WTC11 (cell line): ENCODE results near the gene CHL1. TPM values are rescaled to one million over a fixed set of nuclear protein-coding genes. Genes with fewer than 3 reads are reported as not detected.

Experiments used
- ATAC-seq: fragments of 200-7000 bp; cut with Tn5 transposase; 2 replicates; pipeline ENCODE4 v1.10.0; 2021; ENCODE audit warnings: mild to moderate bottlenecking, moderate library complexity
- CTCF ChIA-PET: fragments of 300-600 bp; sonication (Branson Sonifier 250); formaldehyde crosslinking; loops from one replicate; lab custom pipeline; 2021; ENCODE audit warnings: antibody characterized with exemption; lab: Charles Lee
- POLR2A ChIA-PET: fragments of 350-600 bp; sonication (Branson Sonifier 250); formaldehyde crosslinking; loops from one replicate; lab custom pipeline; 2021; ENCODE audit warnings: antibody characterized with exemption; lab: Charles Lee
- DNase-seq: peaks from one replicate; pipeline ENCODE4 v3.0.0; 2021; ENCODE audit warnings: low spot score
- H3K27ac Mint-ChIP-seq: 2 replicates; pipeline ENCODE4 v1.8.0; 2021; ENCODE audit warnings: mixed read lengths
- H3K27me3 Mint-ChIP-seq: 2 replicates; pipeline ENCODE4 v1.8.0; 2021; ENCODE audit warnings: low read depth, mild to moderate bottlenecking, moderate library complexity, mixed read lengths
- H3K36me3 Mint-ChIP-seq: 2 replicates; pipeline ENCODE4 v1.8.0; 2021; ENCODE audit warnings: mixed read lengths
- H3K4me1 Mint-ChIP-seq: 2 replicates; pipeline ENCODE4 v1.8.0; 2022; ENCODE audit warnings: mixed read lengths
- H3K4me3 Mint-ChIP-seq: 2 replicates; pipeline ENCODE4 v1.8.0; 2021; ENCODE audit warnings: mild to moderate bottlenecking, moderate library complexity, mixed read lengths
- H3K9me3 Mint-ChIP-seq: 2 replicates; pipeline ENCODE4 v1.8.0; 2021; ENCODE audit warnings: mixed read lengths
- ATF1 ChIP-seq: sonication (generic); formaldehyde crosslinking; IDR thresholded peaks from 2 replicates; pipeline ENCODE4 v1.8.1; 2023; ENCODE audit warnings: mild to moderate bottlenecking, moderate library complexity, missing genetic modification reagents
- CDX4 ChIP-seq: fragments of 250-450 bp; sonication (Bioruptor Pico); IDR thresholded peaks from 2 replicates; pipeline ENCODE4 v1.9.0; 2021; ENCODE audit warnings: moderate library complexity, mild to moderate bottlenecking, inconsistent platforms, borderline replicate concordance
- CREB1 ChIP-seq: sonication (generic); formaldehyde crosslinking; IDR thresholded peaks from 2 replicates; pipeline ENCODE4 v1.8.0; 2023; ENCODE audit warnings: mild to moderate bottlenecking, missing genetic modification reagents
- CREM ChIP-seq: sonication (generic); formaldehyde crosslinking; IDR thresholded peaks from 2 replicates; pipeline ENCODE4 v1.8.1; 2022; ENCODE audit warnings: mild to moderate bottlenecking, missing genetic modification reagents, moderate library complexity
- E2F1 ChIP-seq: sonication (generic); formaldehyde crosslinking; IDR thresholded peaks from 2 replicates; pipeline ENCODE4 v1.8.0; 2022; ENCODE audit warnings: mild to moderate bottlenecking, missing genetic modification reagents
- EMX1 ChIP-seq: fragments of 250-450 bp; sonication (Bioruptor Pico); IDR thresholded peaks from 2 replicates; pipeline ENCODE4 v1.8.0; 2021; ENCODE audit warnings: mild to moderate bottlenecking
- JAZF1 ChIP-seq: fragments of 250-450 bp; sonication (Bioruptor Pico); IDR thresholded peaks from 2 replicates; pipeline ENCODE4 v1.9.0; 2021; ENCODE audit warnings: moderate library complexity, mild to moderate bottlenecking, inconsistent platforms
- MLX ChIP-seq: sonication (generic); formaldehyde crosslinking; IDR thresholded peaks from 2 replicates; pipeline ENCODE4 v1.8.1; 2023; ENCODE audit warnings: mild to moderate bottlenecking, missing genetic modification reagents, moderate library complexity
- NFATC4 ChIP-seq: fragments of 250-450 bp; sonication (Bioruptor Pico); IDR thresholded peaks from 2 replicates; pipeline ENCODE4 v1.9.0; 2021; ENCODE audit warnings: mild to moderate bottlenecking
- NFYB ChIP-seq: sonication (generic); formaldehyde crosslinking; conservative IDR thresholded peaks from 2 replicates; pipeline ENCODE4 v1.8.0; 2022; ENCODE audit warnings: low read depth, missing genetic modification reagents
- NR1H2 ChIP-seq: sonication (generic); formaldehyde crosslinking; IDR thresholded peaks from 2 replicates; pipeline ENCODE4 v1.9.0; 2021; ENCODE audit warnings: mild to moderate bottlenecking, moderate library complexity, missing genetic modification reagents
- RELA ChIP-seq: sonication (generic); formaldehyde crosslinking; IDR thresholded peaks from 2 replicates; pipeline ENCODE4 v1.8.1; 2022; ENCODE audit warnings: missing genetic modification reagents, mild to moderate bottlenecking, borderline replicate concordance
- STAT6 ChIP-seq: sonication (generic); formaldehyde crosslinking; conservative IDR thresholded peaks from 2 replicates; pipeline ENCODE4 v1.8.1; 2023; ENCODE audit warnings: mild to moderate bottlenecking, low read depth, missing genetic modification reagents, moderate library complexity
- TP53 ChIP-seq: sonication (generic); formaldehyde crosslinking; IDR thresholded peaks from 2 replicates; pipeline ENCODE4 v1.8.1; 2023; ENCODE audit warnings: mild to moderate bottlenecking, missing genetic modification reagents
- ZMAT4 ChIP-seq: fragments of 250-450 bp; sonication (Bioruptor Pico); IDR thresholded peaks from 2 replicates; pipeline ENCODE4 v1.9.0; 2021; ENCODE audit warnings: mild to moderate bottlenecking
- ZNF425 ChIP-seq: fragments of 250-450 bp; sonication (Bioruptor Pico); conservative IDR thresholded peaks from 2 replicates; pipeline ENCODE4 v1.9.0; 2021; ENCODE audit warnings: mild to moderate bottlenecking
- ZNF671 ChIP-seq: fragments of 250-450 bp; sonication (Bioruptor Pico); IDR thresholded peaks from 2 replicates; pipeline ENCODE4 v1.8.0; 2021; ENCODE audit warnings: mild to moderate bottlenecking
- ZSCAN18 ChIP-seq: fragments of 250-450 bp; sonication (Bioruptor Pico); IDR thresholded peaks from 2 replicates; pipeline ENCODE4 v2.1.2; 2022; ENCODE audit warnings: mild to moderate bottlenecking, moderate library complexity
- total RNA-seq: library from RNA; stranded (reverse); gene quantifications from 3 replicates; pipeline ENCODE4 v1.2.3, GENCODE V29; 2021

Gene CHL1
- total RNA-seq, 1 experiment from 2014 or later = not detected

- peaks cover 6% of the 10 kb centered on the region; the same call in 1 of the 2 replicates for H3K27me3 Mint-ChIP-seq
- CTCF ChIA-PET = no interaction called here
- H3K27ac Mint-ChIP-seq = no peak overlapping the region
- TF ChIP-seq E2F1 (CRISPR knock-in tag) (no peak), ZNF671 (CRISPR knock-in tag) (no peak), CREB1 (CRISPR knock-in tag) (no peak), STAT6 (no peak), ZMAT4 (no peak), NFYB (CRISPR knock-in tag) (no peak)
- POLR2A ChIA-PET = no interaction called here
- DNase-seq = no peak
- no peak for ATAC-seq
- H3K4me1 Mint-ChIP-seq = no peaks in the 10 kb centered on the region
- H3K4me3 Mint-ChIP-seq = no peak overlapping the region
- H3K36me3 Mint-ChIP-seq = peaks cover 65% of the 10 kb centered on the region
- H3K9me3 Mint-ChIP-seq = peaks cover 77% of the 10 kb centered on the region
These were observed 116.3 kb downstream of the CHL1 start for GRCh38 chr3:312911-313310.

- TF ChIP-seq NFATC4 (CRISPR knock-in tag) = no peak
- TF ChIP-seq JAZF1 (CRISPR knock-in tag) = no peak
- TF ChIP-seq MLX (CRISPR knock-in tag) = no peak
- no peak for TF ChIP-seq CDX4 (CRISPR knock-in tag)
- DNase-seq (no peak), ATAC-seq (no peak)
- Mint-ChIP-seq H3K36me3 (peaks cover 54% of the 10 kb centered on the region), H3K4me3 (no peak overlapping the region), H3K9me3 (peaks cover 72% of the 10 kb centered on the region), H3K27ac (no peak overlapping the region), H3K4me1 (no peaks in the 10 kb centered on the region), H3K27me3 (no peaks in the 10 kb centered on the region)
- CTCF ChIA-PET = no interaction called here
- POLR2A ChIA-PET = no interaction called here
These were observed 120.4 kb downstream of the CHL1 start for GRCh38 chr3:317012-317411.

GRCh38 chr3:318903-319302, 122.3 kb downstream of the CHL1 start:
- Mint-ChIP-seq H3K36me3 (peaks cover 52% of the 10 kb centered on the region), H3K27ac (no peak overlapping the region), H3K4me3 (no peak overlapping the region), H3K4me1 (no peaks in the 10 kb centered on the region), H3K9me3 (peaks cover 65% of the 10 kb centered on the region), H3K27me3 (no peaks in the 10 kb centered on the region)
- CTCF ChIA-PET = no interaction called here
- POLR2A ChIA-PET = no interaction called here
- TF ChIP-seq NFATC4 (CRISPR knock-in tag) (no peak), ZSCAN18 (CRISPR knock-in tag) (no peak), ATF1 (no peak), CREM (CRISPR knock-in tag) (no peak), NR1H2 (no peak), TP53 (CRISPR knock-in tag) (no peak), RELA (no peak), ZNF425 (CRISPR knock-in tag) (no peak), EMX1 (CRISPR knock-in tag) (no peak)
- DNase-seq = no peak
- no peak for ATAC-seq
